Endothelial cell of umbilical vein (primary cell): ENCODE measurements around the gene PTPRE. TPM values are rescaled to one million over a fixed set of nuclear protein-coding genes. Genes with fewer than 3 reads are reported as not detected.

Experiments
- BruUV-seq: library from RNA; stranded (reverse); fragments of 400-500 nt; replicated peaks from 2 replicates; lab custom pipeline; 2021; lab: Mats Ljungman, UMichigan
- CTCF ChIA-PET: fragments of 300-600, 350-600 bp; sonication (Branson Sonifier 250); formaldehyde crosslinking; loops from one replicate; lab custom pipeline; 2021; ENCODE audit warnings: antibody characterized with exemption, inconsistent platforms; lab: Charles Lee
- POLR2A ChIA-PET: fragments of 300-600, 350-600 bp; sonication (Branson Sonifier 250); formaldehyde crosslinking; loops from one replicate; lab custom pipeline; 2021; ENCODE audit warnings: antibody characterized with exemption, inconsistent platforms; lab: Charles Lee
- DNase-seq: peaks from one replicate; pipeline ENCODE4 v3.0.0-alpha.2; 2011; ENCODE audit warnings: low read depth, low spot score
- FAIRE-seq: peaks from 2 replicates; lab custom pipeline; 2011; peaks lifted over from hg19 to GRCh38; lab: Jason Lieb, UNC
- H2AFZ ChIP-seq: 2 replicates; pipeline ENCODE4 v1.6.0; 2012; ENCODE audit warnings: low read depth, low read length, control low read depth, inconsistent platforms
- H3K27ac ChIP-seq: 2 replicates; pipeline ENCODE4 v1.5.1; 2011; ENCODE audit warnings: low read depth, mild to moderate bottlenecking, control low read depth, low read length, moderate library complexity; ENCODE audit not compliant: insufficient read depth
- H3K27me3 ChIP-seq, 2 experiments: 2 replicates each; pipeline versions ENCODE4 v1.6.0 to v1.6.1; 2011; ENCODE audit warnings: low read length in 2 of 2, mixed read lengths in 1 of 2; ENCODE audit not compliant: control insufficient read depth in 2 of 2, insufficient read depth in 2 of 2
- H3K36me3 ChIP-seq, 2 experiments: 2 replicates in 1 of 2; 3 replicates in 1 of 2; pipeline ENCODE4 v1.5.1; 2011; ENCODE audit warnings: low read length in 2 of 2, mild to moderate bottlenecking in 1 of 2, moderate library complexity in 1 of 2; ENCODE audit not compliant: control insufficient read depth in 2 of 2, insufficient read depth in 2 of 2; ENCODE audit errors: extremely low read depth in 1 of 2
- H3K4me1 ChIP-seq: 3 replicates; pipeline ENCODE4 v1.5.1; 2011; ENCODE audit warnings: mild to moderate bottlenecking, low read length; ENCODE audit not compliant: control insufficient read depth, insufficient read depth; ENCODE audit errors: extremely low read depth
- H3K4me2 ChIP-seq: 2 replicates; pipeline ENCODE4 v1.6.1; 2011; ENCODE audit warnings: low read length, control low read depth, mixed read lengths; ENCODE audit not compliant: insufficient read depth
- H3K4me3 ChIP-seq, 3 experiments: fragments of 200-600 bp in 1 of 3; sonication (generic), shearing (Covaris generic) in 1 of 3; replicated peaks in 1 of 3; 2 replicates each; pipeline ENCODE4 v1.5.1; 2011 to 2016; ENCODE audit warnings: control low read depth in 3 of 3, low read length in 3 of 3, mild to moderate bottlenecking in 2 of 3, inconsistent platforms in 1 of 3, low read depth in 1 of 3, moderate library complexity in 1 of 3; ENCODE audit not compliant: insufficient read depth in 1 of 3
- H3K79me2 ChIP-seq: 2 replicates; pipeline ENCODE4 v1.6.0; 2012; ENCODE audit warnings: low read length, inconsistent platforms; ENCODE audit not compliant: control insufficient read depth, insufficient read depth
- H3K9ac ChIP-seq: replicated peaks from 2 replicates; pipeline ENCODE3; 2011; ENCODE audit warnings: low read length, control low read depth; ENCODE audit not compliant: insufficient read depth; ENCODE audit errors: extremely low read depth
- H3K9me1 ChIP-seq: replicated peaks from 3 replicates; pipeline ENCODE4 v1.6.0; 2011; ENCODE audit warnings: mild to moderate bottlenecking, low read length; ENCODE audit not compliant: control insufficient read depth, insufficient read depth; ENCODE audit errors: extremely low read depth
- H3K9me3 ChIP-seq: replicated peaks from 2 replicates; pipeline ENCODE4 v1.5.1; 2012; ENCODE audit warnings: low read length, inconsistent platforms; ENCODE audit not compliant: control insufficient read depth, insufficient read depth
- H4K20me1 ChIP-seq: replicated peaks from 2 replicates; pipeline ENCODE3; 2011; ENCODE audit warnings: mild to moderate bottlenecking, low read length; ENCODE audit not compliant: control insufficient read depth, insufficient read depth; ENCODE audit errors: extremely low read depth
- EZH2 ChIP-seq: IDR thresholded peaks from 2 replicates; pipeline ENCODE4 v1.6.1; 2012; ENCODE audit warnings: borderline replicate concordance, low read depth, mild to moderate bottlenecking, moderate library complexity, low read length, inconsistent platforms; ENCODE audit not compliant: severe bottlenecking
- FOS ChIP-seq: IDR thresholded peaks from 2 replicates; pipeline ENCODE4 v1.6.1; 2011; ENCODE audit warnings: mild to moderate bottlenecking, low read length, moderate library complexity, borderline replicate concordance; ENCODE audit not compliant: insufficient read depth
- GATA2 ChIP-seq: IDR thresholded peaks from 2 replicates; pipeline ENCODE4 v1.7.0; 2011; ENCODE audit warnings: low read depth, mild to moderate bottlenecking, moderate library complexity, mixed read lengths, low read length; ENCODE audit not compliant: insufficient read length, insufficient read depth
- JUN ChIP-seq: IDR thresholded peaks from 2 replicates; pipeline ENCODE4 v1.6.1; 2011; ENCODE audit warnings: borderline replicate concordance, low read depth; ENCODE audit not compliant: insufficient read length, insufficient read depth
- MYC ChIP-seq: IDR thresholded peaks from one replicate; pipeline ENCODE4 v1.6.1; 2011; ENCODE audit warnings: mild to moderate bottlenecking, low read depth, low read length
- POLR2A ChIP-seq: IDR thresholded peaks from 2 replicates; pipeline ENCODE4 v1.6.1; 2012; ENCODE audit warnings: low read depth, mild to moderate bottlenecking, control low read depth, low read length
- POLR2AphosphoS5 ChIP-seq: IDR thresholded peaks from 2 replicates; pipeline ENCODE4 v1.6.1; 2012; ENCODE audit warnings: low read depth, mild to moderate bottlenecking, control low read depth, low read length, moderate library complexity; ENCODE audit not compliant: insufficient read depth
- dilution Hi-C: fragments of 300-500 bp; cut with MboI; formaldehyde crosslinking; loops from one replicate; pipeline ENCODE4 v1.15.0; 2019; ENCODE audit warnings: low sequenced_read_pairs; ENCODE audit not compliant: extremely low pct_ligation_motif_present
- intact Hi-C: fragments of 100-400 bp; cut with micrococcal nuclease; formaldehyde crosslinking; loops from one replicate; pipeline ENCODE4 v1.10.0; 2022
- polyA plus RNA-seq, 4 experiments: library from polyadenylated mRNA; depleted of rRNA in 3 of 4; stranded (reverse) in 3 of 4; unstranded in 1 of 4; fragments of >200 nt; gene quantifications; 2 replicates each; pipeline versions ENCODE4 v1.2.1 to v1.2.3, GENCODE V29; 2011 to 2012; ENCODE audit warnings: missing spikeins in 1 of 4
- total RNA-seq: library from RNA; stranded (reverse); gene quantifications from 2 replicates; pipeline ENCODE4 v1.2.3, GENCODE V29; 2021
- TF ChIP-seq, protein P1 (sequence below), 2 donors: IDR thresholded peaks; 1 replicate in 1 of 2; 2 replicates in 1 of 2; pipeline ENCODE4 v1.5.1; 2011; ENCODE audit warnings: low read length in 2 of 2, mild to moderate bottlenecking in 2 of 2, moderate library complexity in 2 of 2, control low read depth in 1 of 2, inconsistent platforms in 1 of 2, low read depth in 1 of 2; ENCODE audit not compliant: insufficient read depth in 1 of 2; ENCODE audit errors: extremely low read depth in 1 of 2
- TF ChIP-seq, protein P2 (sequence below): IDR thresholded peaks from 2 replicates; pipeline ENCODE4 v1.6.1; 2011; ENCODE audit not compliant: insufficient read depth, insufficient read length

PTPRE gene
- total and polyA plus RNA-seq, 2 donors (not counting 3 experiments of a cell fraction or from before 2014, with no cell fraction given) = 37.3 to 116 TPM

DNA sequence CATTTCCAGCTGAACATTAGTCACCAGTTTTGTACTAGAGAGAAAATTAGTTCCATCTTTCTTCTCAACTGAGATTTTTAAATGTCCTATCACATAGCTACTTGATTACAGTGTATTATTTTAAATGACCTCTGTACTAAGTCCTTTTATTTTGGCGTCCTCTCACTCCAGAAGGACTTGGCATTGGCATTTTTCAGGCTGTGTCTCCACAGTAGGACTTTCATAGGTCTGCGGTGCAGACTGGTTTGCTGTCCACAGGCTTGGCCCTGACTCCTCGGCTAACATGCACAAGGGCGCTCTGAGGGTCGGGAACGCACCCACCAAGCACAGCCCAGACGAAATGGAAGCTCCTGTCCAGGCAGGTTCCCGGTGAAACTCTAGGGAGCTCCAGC is 6.5 kb downstream of the PTPRE start:
- dilution Hi-C loops = no loop called here
- H3K9me1 ChIP-seq = no peaks in the 10 kb centered on the region
- H3K36me3 ChIP-seq = peaks cover 0 to 3% of the 10 kb centered on the region in 2 experiments
- H2AFZ ChIP-seq = no peak overlapping the region
- TF ChIP-seq JUN (no peak), MYC (no peak), POLR2A (no peak), POLR2AphosphoS5 (no peak), EZH2 (no peak), FOS (no peak), GATA2 (no peak)
- TF ChIP-seq, protein P1, sequence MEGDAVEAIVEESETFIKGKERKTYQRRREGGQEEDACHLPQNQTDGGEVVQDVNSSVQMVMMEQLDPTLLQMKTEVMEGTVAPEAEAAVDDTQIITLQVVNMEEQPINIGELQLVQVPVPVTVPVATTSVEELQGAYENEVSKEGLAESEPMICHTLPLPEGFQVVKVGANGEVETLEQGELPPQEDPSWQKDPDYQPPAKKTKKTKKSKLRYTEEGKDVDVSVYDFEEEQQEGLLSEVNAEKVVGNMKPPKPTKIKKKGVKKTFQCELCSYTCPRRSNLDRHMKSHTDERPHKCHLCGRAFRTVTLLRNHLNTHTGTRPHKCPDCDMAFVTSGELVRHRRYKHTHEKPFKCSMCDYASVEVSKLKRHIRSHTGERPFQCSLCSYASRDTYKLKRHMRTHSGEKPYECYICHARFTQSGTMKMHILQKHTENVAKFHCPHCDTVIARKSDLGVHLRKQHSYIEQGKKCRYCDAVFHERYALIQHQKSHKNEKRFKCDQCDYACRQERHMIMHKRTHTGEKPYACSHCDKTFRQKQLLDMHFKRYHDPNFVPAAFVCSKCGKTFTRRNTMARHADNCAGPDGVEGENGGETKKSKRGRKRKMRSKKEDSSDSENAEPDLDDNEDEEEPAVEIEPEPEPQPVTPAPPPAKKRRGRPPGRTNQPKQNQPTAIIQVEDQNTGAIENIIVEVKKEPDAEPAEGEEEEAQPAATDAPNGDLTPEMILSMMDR (IDR thresholded peaks at IDR 0.05; ENCODE audit: extremely low read depth in 1 of 2, insufficient read depth in 1 of 2, low read depth in 1 of 2, low read length in 2 of 2) = no peak
- TF ChIP-seq, protein P2, sequence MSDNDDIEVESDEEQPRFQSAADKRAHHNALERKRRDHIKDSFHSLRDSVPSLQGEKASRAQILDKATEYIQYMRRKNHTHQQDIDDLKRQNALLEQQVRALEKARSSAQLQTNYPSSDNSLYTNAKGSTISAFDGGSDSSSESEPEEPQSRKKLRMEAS = no peak
- POLR2A ChIA-PET = no interaction called here
- peaks cover 15% of the 10 kb centered on the region for H3K4me1 ChIP-seq
- no peaks in the 10 kb centered on the region for H3K27me3 ChIP-seq
- no peaks in the 10 kb centered on the region for H3K9me3 ChIP-seq
- peaks cover 23% of the 10 kb centered on the region for H3K79me2 ChIP-seq
- no peak overlapping the region for H3K27ac ChIP-seq
- H3K4me3 ChIP-seq = no peak overlapping the region
- H3K9ac ChIP-seq = no peak overlapping the region
- no peaks in the 10 kb centered on the region for H4K20me1 ChIP-seq
- no peak for DNase-seq
- CTCF ChIA-PET = interaction anchor here (1.5 to 2.6 kb wide), 3 partner anchors 12 to 98 kb away, joined by 3 to 12 read pairs (median 5); no protein-coding TSS in a partner anchor
- FAIRE-seq = no peak
- H3K4me2 ChIP-seq = no peak overlapping the region
- intact Hi-C loops = no loop called here
- BruUV-seq = no TSS peak
